ENCODE results near the gene ASXL3. TPM values are rescaled to one million over a fixed set of nuclear protein-coding genes. Genes with fewer than 3 reads are reported as not detected.

ASXL3 gene
- total RNA-seq, 1 experiment from 2014 or later: not detected

GRCh38 chr18:33676593-33676992 is 98.6 kb downstream of the ASXL3 start:
- Histone ChIP-seq H3K4me3 (no peak overlapping the region), H3K27me3 (no peaks in the 10 kb centered on the region), H3K36me3 (no peaks in the 10 kb centered on the region), H3K9me3 (no peaks in the 10 kb centered on the region)
- no peak for DNase-seq

DNA sequence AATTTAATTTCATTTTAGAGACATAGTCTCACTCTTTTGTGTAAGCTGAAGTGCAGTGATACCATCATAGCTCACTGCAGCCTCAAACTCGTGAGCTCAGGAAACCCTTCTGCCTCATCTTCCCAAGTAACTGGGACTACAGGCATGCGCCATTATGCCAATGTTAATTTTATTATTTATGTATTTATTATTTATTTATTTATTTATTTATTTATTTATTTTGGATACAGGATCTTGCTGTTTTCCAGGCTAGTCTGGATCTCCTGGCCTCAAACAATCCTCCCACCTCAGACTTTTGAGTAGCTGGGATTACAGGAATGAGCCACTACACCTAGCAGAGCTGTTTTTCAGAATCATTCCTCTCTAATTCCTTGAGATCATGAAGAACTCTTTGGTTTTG is 99.9 kb downstream of the ASXL3 start:
- no peaks in the 10 kb centered on the region for H3K36me3 ChIP-seq
- H3K4me3 ChIP-seq: no peak overlapping the region
- no peaks in the 10 kb centered on the region for H3K27me3 ChIP-seq
- H3K9me3 ChIP-seq: no peaks in the 10 kb centered on the region
- DNase-seq: no peak

- no peaks in the 10 kb centered on the region for H3K36me3 ChIP-seq
- no peaks in the 10 kb centered on the region for H3K9me3 ChIP-seq
- H3K4me3 ChIP-seq: no peak overlapping the region
- no peak for DNase-seq
- no peaks in the 10 kb centered on the region for H3K27me3 ChIP-seq
Measured at GRCh38 chr18:33682436-33682835, 104.4 kb downstream of the ASXL3 start.

DNA sequence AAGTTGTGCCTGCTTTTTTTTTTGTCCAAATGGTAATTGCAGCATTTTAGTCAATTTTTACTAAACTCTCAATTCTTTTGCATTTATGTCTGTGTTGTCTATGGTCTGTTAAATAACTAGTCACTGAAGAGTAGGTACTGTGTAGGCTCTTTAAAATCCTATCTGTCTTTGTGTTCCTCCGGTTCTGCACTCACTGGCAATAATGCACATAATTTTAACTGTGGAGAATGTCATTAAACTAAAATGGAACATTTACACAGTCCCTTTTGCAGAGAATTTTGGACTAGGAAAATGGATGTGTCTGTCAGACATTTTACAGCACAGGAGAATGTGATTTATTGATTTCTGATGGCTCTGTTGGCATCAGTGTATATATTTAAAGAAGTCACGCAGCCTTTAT is 116.6 kb downstream of the ASXL3 start:
- Histone ChIP-seq H3K4me3 (no peak overlapping the region), H3K27me3 (no peaks in the 10 kb centered on the region), H3K36me3 (no peaks in the 10 kb centered on the region), H3K9me3 (no peaks in the 10 kb centered on the region)
- DNase-seq: no peak

DNA sequence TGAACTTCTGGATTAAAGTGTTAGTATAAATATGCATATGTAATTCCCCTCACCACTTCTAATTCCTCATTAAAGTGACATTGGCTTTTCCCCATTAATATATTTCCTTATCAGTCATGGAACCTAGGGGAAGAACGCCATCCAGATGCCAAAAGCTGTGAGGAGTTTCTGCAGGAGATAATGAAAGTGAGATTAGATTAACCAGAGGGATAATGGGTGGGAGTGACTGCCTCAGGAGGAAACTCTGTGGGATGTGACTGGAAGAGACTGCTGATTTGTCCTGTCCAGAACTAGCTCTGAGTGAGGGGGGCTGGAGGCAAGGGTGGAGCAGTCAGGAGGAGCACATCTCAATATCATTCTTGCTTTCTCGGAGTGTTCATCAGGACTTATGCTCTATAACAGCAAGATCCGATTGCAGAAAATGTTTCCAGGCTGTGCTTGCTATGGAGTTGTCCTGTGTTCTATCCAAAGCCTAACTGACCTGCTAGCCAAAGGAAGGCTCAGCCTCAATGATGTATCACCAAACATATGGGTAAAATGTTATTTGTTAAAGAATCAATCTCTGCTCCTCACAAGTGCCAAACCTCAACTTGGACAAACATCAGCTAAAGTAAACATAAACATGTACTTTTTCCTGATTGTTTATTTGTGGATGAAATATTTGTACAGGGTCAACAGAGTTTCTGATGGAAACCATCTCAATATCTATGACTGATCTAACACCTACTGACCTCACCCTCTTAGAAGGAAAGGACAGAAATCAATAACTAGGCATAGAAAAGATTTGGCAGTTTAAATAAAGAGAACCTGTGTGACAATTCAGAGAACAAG is 118.5 kb downstream of the ASXL3 start:
- Histone ChIP-seq H3K36me3 (no peaks in the 10 kb centered on the region), H3K9me3 (no peaks in the 10 kb centered on the region), H3K4me3 (no peak overlapping the region), H3K27me3 (no peaks in the 10 kb centered on the region)
- no peak for DNase-seq

DNA sequence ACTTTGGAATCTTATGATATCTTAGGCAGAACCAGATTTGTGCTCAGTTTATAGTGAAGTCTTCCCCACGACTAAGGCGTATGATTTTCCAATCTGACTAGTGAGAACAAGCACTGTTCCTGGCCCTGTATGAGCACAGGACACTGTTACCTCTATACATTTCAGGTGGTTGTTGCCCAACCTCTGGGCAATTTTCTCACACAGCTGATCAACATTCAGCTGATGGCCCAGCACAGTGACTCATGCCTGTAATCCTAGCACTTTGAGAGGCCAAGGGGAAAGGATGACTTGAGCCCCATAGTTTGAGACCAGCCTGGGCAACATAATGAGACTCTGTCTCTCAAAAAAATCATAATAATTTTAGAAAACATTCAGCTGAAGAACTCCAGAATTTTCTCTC is 119.5 kb downstream of the ASXL3 start:
- H3K36me3 ChIP-seq: no peaks in the 10 kb centered on the region
- H3K27me3 ChIP-seq: no peaks in the 10 kb centered on the region
- no peak for DNase-seq
- no peak overlapping the region for H3K4me3 ChIP-seq
- no peaks in the 10 kb centered on the region for H3K9me3 ChIP-seq

GRCh38 chr18:33699372-33699771 is 121.4 kb downstream of the ASXL3 start:
- DNase-seq: no peak
- H3K27me3 ChIP-seq: no peaks in the 10 kb centered on the region
- H3K9me3 ChIP-seq: no peaks in the 10 kb centered on the region
- no peaks in the 10 kb centered on the region for H3K36me3 ChIP-seq
- H3K4me3 ChIP-seq: no peak overlapping the region

DNA sequence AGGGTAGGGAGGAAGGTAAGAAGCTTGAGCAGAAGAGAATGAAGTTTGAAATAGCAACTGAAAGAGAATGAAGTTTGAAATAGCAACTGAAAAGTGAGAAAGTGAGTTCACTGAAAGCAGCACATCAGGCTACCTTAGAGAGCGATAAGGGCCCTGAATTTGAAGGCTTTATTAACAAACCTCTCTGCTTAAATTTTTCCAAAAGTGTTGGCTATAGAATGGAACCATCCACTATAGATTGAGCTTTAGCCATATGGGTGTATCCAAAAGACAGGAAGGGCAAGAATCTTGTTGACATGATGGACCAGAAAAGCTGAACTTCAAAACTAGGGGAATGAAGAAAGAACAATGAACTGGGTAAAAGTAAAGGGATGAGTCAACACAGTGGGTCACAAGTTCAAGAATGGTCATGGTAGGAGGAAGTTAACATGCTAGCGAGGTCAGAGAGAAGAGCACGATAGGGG is 122.5 kb downstream of the ASXL3 start:
- no peak overlapping the region for H3K4me3 ChIP-seq
- no peak for DNase-seq
- no peaks in the 10 kb centered on the region for H3K9me3 ChIP-seq
- H3K27me3 ChIP-seq: no peaks in the 10 kb centered on the region
- no peaks in the 10 kb centered on the region for H3K36me3 ChIP-seq

DNA sequence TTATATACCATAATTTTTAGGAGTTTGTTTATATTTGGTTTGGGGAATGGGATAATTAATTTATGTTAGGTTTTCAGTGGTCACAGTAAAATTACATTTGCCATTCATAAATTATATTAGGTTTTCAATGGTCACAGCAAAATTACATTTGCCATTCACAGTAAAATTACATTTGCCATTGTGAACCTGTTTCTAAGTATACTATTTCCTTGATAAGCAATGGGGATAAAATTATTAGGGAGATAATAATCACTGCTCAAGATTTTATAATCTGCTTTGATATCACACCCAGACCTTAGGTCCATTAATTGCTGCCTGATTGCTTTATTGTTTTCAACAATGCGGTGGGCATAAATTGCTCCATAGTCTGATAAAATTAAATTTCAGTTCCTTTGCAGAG is 124.6 kb downstream of the ASXL3 start:
- Histone ChIP-seq H3K9me3 (no peaks in the 10 kb centered on the region), H3K4me3 (no peak overlapping the region), H3K36me3 (no peaks in the 10 kb centered on the region), H3K27me3 (no peaks in the 10 kb centered on the region)
- no peak for DNase-seq

- Histone ChIP-seq H3K4me3 (no peak overlapping the region), H3K27me3 (no peaks in the 10 kb centered on the region), H3K9me3 (no peaks in the 10 kb centered on the region), H3K36me3 (no peaks in the 10 kb centered on the region)
- no peak for DNase-seq
Measured at GRCh38 chr18:33706391-33706790, 128.4 kb downstream of the ASXL3 start.

- H3K4me3 ChIP-seq: no peak overlapping the region
- no peaks in the 10 kb centered on the region for H3K27me3 ChIP-seq
- DNase-seq: no peak
- no peaks in the 10 kb centered on the region for H3K9me3 ChIP-seq
- H3K36me3 ChIP-seq: no peaks in the 10 kb centered on the region
Measured at GRCh38 chr18:33708876-33709275, 130.9 kb downstream of the ASXL3 start.

GRCh38 chr18:33710269-33710668 is 132.2 kb downstream of the ASXL3 start:
- Histone ChIP-seq H3K27me3 (no peaks in the 10 kb centered on the region), H3K36me3 (no peaks in the 10 kb centered on the region), H3K4me3 (no peak overlapping the region), H3K9me3 (no peaks in the 10 kb centered on the region)
- DNase-seq: no peak

GRCh38 chr18:33711514-33711913 is 133.5 kb downstream of the ASXL3 start:
- Histone ChIP-seq H3K36me3 (no peaks in the 10 kb centered on the region), H3K9me3 (no peaks in the 10 kb centered on the region), H3K4me3 (no peak overlapping the region), H3K27me3 (no peaks in the 10 kb centered on the region)
- DNase-seq: no peak

- DNase-seq: no peak
- H3K9me3 ChIP-seq: no peaks in the 10 kb centered on the region
- no peaks in the 10 kb centered on the region for H3K27me3 ChIP-seq
- H3K36me3 ChIP-seq: no peaks in the 10 kb centered on the region
- no peak overlapping the region for H3K4me3 ChIP-seq
Measured at GRCh38 chr18:33712719-33713118, 134.7 kb downstream of the ASXL3 start.

- H3K4me3 ChIP-seq: no peak overlapping the region
- H3K36me3 ChIP-seq: no peaks in the 10 kb centered on the region
- DNase-seq: no peak
- no peaks in the 10 kb centered on the region for H3K27me3 ChIP-seq
- no peaks in the 10 kb centered on the region for H3K9me3 ChIP-seq
Measured at GRCh38 chr18:33716061-33716683, 138.2 kb downstream of the ASXL3 start.

DNA sequence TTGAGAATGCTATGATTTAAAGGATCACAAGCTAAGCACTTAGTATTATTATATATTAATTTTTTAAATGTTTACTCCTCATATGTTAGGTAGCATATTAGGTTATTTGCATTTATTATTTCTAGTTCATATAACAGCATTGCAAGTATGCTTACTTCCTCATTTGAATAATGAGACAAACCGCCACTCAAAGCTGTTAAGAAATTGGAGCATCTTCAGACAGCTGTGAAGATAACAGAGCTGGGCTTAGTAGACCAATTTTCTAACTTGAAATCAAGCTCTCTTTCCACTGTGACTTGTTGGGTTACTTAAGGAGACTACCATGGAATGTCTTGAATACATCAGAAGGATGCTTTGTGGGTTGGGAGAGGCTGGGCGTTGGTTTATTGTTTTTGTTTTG is 139.3 kb downstream of the ASXL3 start:
- Histone ChIP-seq H3K36me3 (no peaks in the 10 kb centered on the region), H3K27me3 (no peaks in the 10 kb centered on the region), H3K4me3 (no peak overlapping the region), H3K9me3 (no peaks in the 10 kb centered on the region)
- DNase-seq: no peak

DNA sequence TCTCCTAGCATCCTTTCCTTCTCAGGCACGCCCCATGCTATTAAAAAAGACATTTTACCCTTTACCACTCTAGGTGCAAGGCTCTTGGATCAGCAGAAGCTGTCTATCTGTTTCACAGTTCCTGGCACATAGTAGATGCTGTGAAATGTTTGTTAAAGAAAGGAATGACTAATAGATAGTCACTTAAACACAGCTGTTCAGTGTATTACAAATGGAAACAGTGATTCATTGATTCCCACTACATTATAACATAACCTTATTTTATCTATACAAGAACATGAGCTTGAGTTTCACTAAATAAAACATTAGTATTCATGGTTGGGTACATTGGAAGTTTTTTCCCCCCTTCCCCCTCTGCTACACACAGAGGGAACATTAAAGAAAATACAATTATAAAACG is 142.1 kb downstream of the ASXL3 start:
- no peak overlapping the region for H3K4me3 ChIP-seq
- no peaks in the 10 kb centered on the region for H3K27me3 ChIP-seq
- H3K36me3 ChIP-seq: no peaks in the 10 kb centered on the region
- DNase-seq: no peak
- no peaks in the 10 kb centered on the region for H3K9me3 ChIP-seq

DNA sequence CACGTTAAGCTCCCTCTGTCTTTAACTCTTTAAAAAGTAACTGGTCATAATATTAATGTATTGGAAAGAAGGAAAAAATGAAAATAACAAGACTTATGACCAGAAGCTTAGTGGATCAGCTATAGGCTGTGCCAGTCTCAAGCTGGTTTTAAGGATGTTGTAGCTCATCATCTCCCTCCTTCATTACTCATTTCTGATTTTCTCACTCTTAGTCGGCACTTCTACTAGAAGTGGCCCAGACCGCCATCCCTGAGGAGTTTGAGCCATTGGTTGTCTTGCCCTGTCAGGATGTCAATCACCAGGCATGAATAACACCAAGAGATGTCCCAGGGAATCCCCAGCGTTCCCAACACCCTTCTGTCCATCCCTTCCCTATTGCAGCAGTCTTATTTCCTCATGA is 151.5 kb downstream of the ASXL3 start:
- no peaks in the 10 kb centered on the region for H3K36me3 ChIP-seq
- no peak overlapping the region for H3K4me3 ChIP-seq
- no peaks in the 10 kb centered on the region for H3K27me3 ChIP-seq
- no peaks in the 10 kb centered on the region for H3K9me3 ChIP-seq
- no peak for DNase-seq
